Activated gamma-delta T cell treated with anti-CD3 and anti-CD28 coated beads, Interleukin-2, amount 50 U/mL, for 16 hours (primary cell): ENCODE results near the gene DESI2.
"Not testable (repeated sequence)": the region's sequence is repeated elsewhere in the genome, so short reads cannot be mapped to it uniquely, and the experiment has no call there.

Source experiments
- DNase-seq: peaks from one replicate; pipeline ENCODE4 v3.0.0-alpha.2; 2020; ENCODE audit warnings: low read depth

DESI2 gene

DNA sequence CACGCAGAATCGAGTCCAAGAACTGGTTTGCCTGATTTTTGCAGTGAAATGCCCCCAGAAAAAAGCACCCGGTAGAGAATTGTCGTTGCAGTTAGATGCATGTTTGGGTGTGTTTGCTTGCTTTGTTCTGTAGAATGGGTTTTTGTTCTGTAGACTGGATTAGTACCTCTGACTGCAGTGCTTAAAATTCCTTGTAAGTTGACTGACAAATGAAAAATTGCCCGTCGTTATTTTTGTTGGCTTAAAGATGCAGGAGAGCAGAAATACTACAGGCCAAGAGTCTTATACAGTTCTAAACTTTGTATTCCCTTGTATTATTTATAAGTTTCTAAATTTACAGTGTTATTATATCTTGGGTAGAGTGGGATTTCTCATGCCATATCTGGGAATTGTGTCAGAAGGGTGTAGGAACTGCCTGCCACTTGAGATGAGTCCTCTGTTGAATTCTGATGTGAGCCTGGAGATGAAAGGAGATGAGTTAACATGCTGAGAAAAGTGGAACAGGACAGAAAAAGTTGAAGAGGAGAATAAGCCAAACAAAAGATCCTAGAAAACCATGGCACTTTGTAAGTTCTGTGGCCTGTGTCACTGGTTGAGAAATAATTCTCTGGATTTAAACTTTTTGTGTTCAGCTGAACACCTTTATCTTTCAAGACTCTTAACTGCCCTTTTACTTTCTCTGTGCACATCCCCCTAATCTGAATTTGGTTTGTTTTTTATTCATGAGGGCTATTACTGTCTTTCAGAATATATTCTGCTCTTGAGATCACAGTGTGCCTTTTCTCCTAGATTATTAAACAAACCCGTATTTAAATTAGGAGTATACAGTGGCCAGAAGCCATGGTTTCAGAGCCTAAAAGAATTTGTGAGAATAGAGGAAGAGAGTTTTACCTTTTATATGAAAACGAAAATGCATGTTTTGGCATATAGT lies 1.4 kb downstream of the DESI2 start:
- DNase-seq = no peak

DNA sequence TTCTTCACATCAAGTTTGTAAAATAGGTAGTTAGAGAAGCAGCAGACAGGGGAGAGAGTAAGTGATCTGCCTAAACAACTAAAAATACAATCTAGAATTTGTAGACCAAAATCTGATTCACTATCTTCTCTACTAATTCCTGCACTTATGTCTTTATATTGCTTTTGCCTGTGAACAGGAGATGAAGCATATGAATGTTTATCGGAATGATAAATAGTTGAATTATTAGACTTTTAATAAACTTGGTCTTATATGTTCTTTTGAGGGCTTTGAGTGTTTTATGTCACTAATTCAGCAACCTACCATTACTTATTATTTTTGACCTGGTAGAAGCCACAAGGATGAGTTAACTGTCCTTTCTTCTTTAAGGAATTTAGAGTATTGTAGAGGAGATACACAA lies 2.3 kb downstream of the DESI2 start:
- DNase-seq = no peak

DNA sequence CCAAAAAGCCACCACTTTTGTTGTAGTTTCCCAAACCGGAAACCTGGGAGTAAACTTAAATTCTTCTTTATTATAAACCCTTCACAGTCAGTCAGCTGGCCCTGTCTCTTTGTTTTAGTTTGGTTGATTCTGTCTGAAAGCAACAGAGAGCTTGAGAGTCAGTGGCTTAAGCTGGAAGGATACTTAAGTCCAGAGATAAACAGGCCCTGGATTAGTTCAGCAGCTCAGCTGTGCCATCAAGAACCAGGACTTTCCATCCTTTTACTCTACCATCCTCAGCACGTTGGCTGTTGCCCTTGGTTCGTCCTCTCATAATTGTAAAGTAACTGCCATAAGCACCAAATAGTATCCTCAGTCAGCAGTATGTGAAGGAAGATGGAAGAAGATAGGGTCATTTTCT lies 4.5 kb downstream of the DESI2 start:
- no peak for DNase-seq

DNA sequence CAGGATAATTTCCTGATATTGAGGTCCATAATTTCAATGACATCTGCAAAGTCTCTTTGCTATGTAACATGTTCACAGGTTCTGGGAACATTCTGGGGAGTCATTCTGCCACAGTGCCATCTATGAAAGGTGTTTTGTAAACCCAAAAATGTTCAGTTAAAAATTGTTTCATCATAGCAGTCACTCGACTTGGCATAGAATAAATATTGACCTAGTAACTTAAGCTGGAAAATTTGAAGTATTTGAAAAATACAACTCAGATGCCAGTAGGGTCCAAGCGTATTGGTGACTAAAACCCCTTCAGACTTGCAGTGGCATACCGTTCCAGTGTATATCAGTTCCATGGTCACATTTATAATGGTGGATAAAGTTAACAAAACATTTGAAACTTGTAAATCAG lies 6.8 kb downstream of the DESI2 start:
- no peak for DNase-seq

DNA sequence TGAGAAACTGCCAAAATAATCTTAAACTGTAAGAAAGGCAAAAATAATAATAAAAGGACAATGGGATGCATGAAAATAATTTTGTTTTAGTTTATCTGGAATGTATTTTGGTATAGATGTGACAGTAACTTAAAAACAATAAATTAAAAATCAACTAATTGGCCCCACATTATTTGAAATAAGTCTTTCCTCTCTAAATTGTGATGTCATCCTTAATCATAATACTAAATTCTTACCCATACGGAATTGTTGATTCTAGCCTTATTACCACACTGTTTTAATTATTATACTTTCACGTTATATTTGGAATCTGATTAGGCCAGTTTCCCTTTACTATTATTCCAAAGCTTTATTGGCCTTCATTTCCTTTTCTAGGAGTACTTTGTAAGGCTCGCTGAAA lies 7.7 kb downstream of the DESI2 start:
- DNase-seq = no peak

DNA sequence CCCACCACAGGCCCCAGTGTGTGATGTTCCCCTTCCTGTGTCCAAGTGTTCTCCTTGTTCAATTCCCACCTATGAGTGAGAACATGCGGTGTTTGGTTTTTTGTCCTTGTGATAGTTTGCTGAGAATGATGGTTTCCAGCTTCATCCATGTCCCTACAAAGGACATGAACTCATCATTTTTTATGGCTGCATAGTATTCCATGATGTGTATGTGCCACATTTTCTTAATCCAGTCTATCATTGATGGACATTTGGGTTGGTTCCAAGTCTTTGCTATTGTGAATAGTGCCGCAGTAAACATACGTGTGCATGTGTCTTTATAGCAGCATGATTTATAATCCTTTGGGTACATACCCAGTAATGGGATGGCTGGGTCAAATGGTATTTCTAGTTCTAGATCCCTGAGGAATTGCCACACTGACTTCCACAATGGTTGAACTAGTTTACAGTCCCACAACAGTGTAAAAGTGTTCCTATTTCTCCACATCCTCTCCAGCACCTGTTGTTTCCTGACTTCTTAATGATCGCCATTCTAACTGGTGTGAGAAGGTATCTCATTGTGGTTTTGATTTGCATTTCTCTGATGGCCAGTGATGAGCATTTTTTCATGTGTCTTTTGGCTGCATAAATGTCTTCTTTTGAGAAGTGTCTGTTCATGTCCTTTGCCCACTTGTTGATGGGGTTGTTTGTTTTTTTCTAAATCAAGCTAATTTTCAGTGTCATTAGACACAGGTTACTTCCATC lies 8.8 kb downstream of the DESI2 start:
- not testable (repeated sequence) for DNase-seq

DNA sequence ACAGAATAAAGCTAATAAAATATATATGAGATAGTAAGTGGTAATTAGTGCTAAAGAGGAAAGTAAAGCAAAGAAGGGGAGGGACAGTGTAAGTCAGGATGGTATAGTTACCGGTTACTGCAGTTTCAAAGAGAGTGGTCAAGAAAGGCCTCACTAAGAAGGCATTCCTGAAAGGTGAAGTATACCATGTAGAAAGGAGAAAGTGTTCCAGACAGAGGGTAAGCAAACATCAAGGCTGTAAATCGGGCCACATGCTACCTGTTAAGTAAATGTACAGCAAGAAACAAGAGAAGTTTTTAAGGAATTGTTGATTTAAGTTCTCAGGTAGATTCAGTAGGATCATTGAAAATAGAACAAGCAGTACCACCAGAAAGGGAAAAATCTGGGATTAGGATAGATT lies 9.7 kb downstream of the DESI2 start:
- no peak for DNase-seq

DNA sequence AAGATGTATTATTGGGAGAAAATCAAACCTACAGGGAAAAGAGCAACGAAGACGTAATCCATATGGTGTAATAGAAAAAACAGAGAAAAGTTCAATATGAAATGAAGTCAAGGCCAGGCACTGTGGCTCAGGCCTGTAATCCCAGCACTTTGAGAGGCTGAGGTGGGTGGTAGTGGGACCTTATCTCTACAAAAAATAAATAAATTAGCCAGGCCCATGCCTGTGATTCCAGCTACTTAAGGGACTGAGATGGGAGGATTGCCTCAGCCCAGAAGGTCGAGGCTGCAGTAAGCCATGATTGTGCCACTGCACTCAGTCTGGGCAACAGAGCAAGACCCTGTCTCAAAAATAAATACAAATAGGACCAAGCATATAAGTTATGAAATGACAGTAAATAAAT lies 11.4 kb downstream of the DESI2 start:
- no peak for DNase-seq

DNA sequence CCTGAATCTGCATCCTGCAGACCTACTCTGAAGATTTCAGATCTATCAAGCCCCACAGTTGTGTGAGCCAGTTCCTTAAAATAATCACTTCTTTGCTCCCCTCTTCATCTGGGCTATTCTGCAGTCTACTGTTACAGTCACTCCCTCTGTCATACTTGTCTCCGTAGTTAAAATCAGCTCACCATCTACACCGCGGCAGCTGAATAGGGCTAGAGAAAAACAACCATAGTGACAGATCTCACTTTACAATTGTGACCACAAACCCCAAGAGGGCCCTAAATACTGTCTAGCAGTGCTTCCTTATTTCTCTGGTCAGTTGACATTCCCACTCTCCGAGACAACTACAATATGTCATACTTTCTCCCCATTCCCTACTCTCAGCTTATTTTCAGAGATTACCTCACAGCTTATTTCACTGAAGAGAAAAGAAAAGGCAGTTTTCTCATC lies 12.9 kb downstream of the DESI2 start:
- DNase-seq = no peak

DNA sequence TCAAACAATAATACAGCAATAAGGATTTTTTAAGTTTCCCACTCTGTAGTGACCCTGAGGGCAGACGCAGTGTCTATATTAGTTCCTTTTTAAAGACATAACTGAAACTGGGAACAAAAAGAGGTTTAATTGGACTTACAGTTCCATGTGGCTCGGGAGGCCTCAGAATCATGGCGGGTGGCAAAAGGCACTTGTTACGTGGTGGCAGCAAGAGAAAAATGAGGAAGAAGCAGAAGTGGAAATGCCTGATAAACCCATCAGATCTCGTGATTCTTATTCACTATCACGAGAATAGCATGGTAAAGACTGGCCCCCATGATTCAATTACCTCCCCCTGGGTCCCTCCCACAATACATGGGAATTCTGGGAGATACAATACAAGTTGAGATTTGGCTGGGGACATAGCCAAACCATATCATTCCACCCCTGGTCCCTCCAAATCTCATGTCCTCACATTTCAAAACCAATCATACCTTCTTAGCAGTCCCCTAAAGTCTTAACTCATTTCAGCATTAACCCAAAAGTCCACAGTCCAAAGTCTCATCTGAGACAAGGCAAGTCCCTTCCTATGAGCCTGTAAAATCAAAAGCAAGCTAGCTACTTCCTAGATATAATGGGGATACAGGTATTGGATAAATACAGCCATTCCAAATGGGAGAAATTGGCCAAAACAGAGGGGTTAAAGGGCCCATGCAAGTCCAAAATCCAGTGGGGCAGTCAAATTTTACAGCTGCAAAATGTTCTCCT lies 13.9 kb downstream of the DESI2 start:
- not testable (repeated sequence) for DNase-seq

DNA sequence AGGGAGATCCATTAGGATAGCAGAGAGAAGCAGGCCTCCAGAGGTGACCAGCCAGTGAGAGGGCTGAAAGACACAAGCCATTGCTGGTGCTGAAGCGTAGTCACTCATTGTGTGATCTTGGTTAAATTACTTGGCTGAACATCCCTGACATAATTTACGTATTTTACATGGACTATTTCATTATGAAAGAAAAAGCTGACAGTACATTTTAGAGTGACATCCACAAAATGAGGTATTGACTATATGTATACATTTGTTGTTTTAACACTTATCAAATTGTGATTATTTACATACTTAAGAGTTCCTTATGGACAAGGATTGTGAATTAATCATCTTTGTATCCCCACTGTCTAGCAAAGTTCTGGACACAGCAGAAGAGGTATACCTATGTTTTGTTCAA lies 14.9 kb downstream of the DESI2 start:
- DNase-seq = no peak

DNA sequence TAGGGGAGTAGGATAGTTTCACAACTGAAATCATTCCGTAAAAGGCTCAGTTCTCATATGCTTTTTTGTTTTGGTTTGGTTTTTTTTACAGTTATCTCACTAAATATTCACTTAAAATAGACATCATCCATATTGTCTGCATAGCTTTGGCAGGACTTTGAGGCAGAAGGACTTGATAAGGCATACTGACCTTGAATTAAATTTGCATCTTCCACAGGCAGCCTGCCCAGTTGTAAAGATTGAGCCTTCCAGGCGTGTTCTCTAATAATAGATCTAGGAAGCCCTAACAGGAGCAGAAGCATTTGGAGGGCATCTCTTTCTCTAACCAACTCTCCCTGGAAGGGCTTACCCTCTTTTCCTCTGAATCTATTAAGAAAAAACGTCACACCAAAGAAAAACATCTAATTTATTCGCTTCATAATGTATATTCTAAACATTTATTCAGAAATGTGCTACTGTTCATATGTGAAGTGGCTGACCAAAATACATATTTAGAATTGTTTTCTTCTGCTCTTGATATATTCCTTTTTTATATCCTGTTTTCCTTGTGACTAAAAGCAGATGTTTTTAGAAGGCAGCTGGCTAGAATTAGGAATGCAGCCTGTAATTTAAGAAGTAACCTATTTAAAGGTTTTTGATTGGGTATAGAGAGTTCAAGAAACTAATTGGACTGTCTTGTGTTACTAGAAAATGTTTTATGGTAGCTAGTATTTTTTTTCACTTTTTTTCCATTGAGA lies 20.2 kb downstream of the DESI2 start:
- DNase-seq = no peak

DNA sequence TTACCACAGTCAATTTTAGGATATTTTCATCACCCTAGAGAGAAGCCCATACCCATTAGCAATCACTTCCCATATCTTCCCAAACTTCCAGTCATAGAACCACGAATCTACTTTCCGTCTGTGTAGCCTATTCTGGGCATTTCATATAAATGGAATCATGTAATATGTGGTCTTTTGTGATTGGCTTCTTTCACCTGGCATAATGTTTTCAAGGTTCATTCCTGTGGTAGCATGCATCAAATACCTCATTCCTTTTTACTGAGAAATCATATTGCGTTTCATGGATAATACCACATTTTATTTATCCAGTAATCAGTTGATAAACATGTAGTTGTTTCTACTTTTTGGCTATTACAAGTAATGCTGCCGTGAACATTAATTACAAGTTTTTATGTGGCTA lies 21.5 kb downstream of the DESI2 start:
- DNase-seq = no peak

DNA sequence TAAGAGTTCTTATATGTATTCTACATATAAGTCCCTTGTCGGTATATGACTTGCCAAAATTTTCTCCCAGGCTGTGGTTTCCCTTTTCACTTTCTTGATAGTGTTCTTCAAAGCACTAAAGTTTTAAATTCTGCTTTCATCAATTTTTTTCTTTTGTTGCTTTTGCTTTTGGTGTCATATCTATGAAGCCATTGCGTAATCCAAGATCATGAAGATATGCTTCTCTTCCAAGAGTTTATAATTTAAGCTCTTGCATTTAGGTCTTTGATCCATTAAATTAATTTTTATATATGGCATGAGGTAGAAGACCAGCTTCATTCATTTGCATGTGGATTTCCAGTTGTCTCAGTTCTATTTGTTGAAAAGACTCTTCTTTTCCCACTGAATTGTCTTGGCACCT lies 22.2 kb downstream of the DESI2 start:
- DNase-seq = no peak

DNA sequence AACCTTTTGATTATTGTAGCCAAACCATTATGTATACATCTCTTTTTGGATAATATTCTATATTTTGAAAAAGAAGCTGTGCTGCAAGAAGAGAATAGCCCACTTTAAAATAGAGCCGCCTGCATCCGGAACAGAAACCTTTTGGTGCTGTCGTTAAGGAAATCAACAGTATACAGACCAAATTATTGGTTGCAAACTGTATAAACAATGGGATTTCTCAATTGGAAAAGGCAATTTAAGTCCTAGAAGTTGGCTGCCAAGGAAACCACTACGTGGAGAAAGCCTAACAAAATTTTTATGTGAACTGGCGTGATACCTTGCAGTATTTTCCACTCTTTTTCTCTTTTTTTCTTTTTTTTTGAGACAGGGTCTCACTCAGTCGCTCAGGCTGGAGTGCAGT lies 25.8 kb downstream of the DESI2 start:
- DNase-seq = no peak

DNA sequence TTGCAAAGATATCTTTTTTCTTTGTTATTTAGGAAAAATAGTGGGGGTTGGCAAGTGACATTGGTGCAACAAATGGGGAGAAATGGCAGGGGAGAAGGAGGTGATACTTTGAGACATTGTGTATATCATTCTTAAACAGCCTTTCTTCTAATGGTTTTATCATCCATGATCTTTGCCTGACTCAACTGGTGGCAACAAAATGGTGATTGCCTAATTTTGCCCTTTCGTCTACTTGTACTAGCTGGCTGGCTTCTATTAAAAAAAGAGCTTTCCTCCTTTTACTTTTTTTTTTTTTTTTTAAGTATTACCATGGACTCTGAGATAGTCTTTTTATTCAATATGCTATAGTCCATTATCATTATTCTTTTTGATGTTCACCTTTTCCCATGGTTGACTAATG lies 27.7 kb downstream of the DESI2 start:
- no peak for DNase-seq

DNA sequence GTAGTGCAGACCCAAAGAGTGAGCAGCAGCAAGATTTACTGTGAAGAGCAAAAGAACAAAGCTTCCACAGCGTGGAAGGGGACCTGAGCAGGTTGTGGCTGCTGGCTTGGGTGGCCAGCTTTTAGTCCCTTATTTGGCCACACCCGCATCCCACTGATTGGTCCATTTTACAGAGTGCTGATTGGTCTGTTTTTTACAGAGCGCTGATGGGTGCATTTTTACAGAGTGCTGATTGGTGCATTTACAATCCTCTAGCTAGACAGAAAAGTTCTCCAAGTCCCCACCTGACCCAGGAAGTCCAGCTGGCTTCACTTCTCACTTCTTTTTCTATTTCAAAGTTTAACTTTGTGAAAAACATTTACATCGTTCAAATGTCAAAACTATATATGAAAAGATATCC lies 29.2 kb downstream of the DESI2 start:
- DNase-seq = not testable (repeated sequence)

DNA sequence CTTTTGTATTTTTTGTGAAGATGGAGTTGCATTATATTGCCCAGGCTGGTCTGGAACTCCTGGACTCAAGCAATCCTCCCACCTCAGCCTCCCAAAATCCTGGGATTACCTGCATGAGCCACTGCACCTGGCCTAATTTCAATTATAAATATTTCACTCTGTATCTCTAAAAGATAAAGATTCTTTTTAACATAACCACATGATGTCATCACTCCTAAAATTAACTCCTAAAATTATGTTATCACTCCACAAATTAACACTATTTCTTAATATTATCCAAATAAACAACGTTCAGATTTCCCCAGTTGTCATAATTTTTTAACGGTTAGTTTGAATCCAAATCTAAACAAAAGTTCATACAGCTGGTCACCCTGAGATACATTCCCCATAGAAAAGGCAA lies 43.0 kb downstream of the DESI2 start:
- DNase-seq = no peak

DNA sequence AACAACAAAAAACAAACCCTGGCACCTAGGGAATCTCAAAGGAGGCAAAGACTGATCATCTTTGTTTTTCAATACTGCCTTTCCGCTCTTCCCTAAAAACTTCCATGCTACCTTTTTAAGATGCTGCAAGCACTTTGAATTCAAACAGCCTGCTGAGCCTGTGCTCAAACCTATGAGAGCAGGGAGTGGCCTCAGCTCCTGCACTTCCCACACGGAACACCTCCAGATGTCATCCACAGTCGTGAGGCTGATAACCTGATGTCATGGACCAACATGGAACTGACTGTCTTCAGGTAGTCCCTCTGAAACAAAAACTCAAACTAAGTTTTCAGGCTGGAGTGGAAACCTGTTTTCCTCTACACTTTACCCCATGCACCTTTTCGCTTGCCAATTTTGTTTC lies 46.8 kb downstream of the DESI2 start:
- DNase-seq = no peak

DNA sequence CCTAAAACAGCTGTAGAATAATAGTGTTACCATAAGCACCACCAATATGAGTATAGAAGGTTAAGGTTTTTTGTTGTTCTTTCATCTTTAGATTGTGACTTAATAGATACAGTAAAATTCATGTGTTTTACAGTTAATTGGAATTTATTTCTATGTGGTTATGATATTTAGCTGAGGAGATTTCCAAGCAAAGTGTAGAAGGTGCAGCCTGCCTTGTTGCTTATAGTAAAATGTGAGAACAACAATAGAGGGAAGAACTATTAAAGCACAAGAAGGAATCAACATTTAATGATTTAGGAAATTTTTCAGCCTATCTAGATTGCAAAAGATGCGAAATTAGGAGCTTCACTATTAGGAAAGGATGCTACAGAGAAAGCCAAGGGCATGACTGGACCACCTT lies 47.9 kb downstream of the DESI2 start:
- DNase-seq = no peak

DNA sequence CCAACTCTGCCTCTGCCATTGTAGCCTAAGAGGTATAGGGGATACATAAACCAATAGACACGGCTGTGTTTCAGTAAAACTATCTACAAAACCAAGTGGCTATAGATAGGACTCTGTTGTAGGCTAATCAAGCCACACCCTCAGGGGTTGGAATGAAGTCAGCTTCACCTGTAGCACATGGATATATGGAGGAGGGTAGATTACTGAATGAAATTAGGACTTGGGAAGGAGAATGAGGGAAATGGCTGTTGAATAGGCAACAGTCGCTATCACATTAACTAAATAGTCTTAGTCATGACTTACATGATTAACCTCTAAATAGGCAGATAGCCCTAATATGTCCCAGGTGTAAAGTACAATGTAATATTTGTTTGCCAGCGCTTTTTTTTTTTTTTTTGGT lies 49.7 kb downstream of the DESI2 start:
- DNase-seq = no peak

DNA sequence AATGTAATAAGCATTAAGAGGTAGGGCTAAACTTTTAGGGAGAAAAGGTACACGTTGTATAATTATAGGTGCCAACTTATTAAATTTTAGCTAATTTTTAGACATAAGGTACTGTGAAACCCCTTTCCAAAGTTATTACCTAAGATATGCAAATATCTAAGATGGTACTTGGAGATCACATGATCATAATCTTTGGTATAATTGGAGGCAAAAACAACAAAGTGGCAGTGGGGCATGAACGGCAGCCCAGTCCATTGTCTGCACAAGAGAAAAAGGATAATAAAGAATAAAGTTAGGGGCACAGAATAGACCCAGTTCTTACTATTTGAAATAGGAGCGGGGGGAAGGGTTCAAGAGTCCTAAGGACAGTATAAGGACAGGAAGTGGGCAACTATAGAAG lies 51.2 kb downstream of the DESI2 start:
- no peak for DNase-seq
